NCI-H2227 treated with DMSO at 0.1 percent for 48 hours (cell line): ENCODE data around the gene AARSD1.
"Not testable (repeated sequence)": the region's sequence is repeated elsewhere in the genome, so short reads cannot be mapped to it uniquely, and the experiment has no call there.

Experiments
- DNase-seq: peaks from one replicate; lab custom pipeline; 2025; lab: John Stamatoyannopoulos, UW

The AARSD1 gene

DNA sequence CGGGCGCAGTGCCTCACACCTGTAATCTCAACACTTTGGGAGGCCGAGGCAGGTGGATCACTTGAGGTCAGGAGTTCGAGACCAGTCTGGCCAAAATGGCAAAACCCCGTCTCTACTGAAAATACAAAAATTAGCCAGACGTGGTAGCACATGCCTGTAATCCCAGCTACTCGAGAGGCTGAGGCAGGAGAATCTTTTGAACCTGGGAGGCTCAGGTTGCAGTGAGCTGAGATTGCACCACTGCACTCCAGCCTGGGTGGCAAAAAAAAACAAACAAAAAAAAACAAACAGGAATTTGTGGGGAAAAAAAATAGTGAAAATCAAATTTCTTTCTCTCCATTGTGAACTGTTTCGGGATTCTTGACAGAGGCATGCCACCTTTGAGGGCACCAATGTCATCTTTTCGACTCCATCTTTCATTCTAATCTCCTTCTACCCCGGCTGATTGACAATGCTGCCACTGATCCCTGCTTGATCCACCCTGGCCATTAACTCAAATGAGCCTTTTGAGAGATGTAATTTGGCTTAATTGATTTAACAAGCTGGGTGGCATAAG is 44.7 kb downstream of the AARSD1 start:
- DNase-seq: not testable (repeated sequence)

GRCh38 chr17:42918902-42919521 is 45.2 kb downstream of the AARSD1 start:
- DNase-seq: no peak

DNA sequence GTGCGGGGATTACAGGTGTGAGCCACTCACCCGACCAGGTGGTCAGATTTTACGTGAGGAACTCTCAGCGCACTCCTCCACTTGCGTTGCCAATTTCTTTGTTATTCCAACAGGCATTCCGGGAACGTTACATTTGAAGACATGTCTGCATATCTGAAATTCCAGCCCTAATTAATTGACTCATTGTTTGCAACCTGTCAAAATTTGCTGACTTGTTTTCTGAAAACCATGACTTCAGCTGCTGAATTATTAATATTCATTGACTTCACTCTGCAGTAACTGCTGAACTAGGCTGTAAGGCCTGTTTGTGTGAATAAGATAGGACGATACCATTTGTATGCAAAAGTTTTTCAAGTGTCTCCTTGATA is 47.0 kb downstream of the AARSD1 start:
- DNase-seq: no peak

DNA sequence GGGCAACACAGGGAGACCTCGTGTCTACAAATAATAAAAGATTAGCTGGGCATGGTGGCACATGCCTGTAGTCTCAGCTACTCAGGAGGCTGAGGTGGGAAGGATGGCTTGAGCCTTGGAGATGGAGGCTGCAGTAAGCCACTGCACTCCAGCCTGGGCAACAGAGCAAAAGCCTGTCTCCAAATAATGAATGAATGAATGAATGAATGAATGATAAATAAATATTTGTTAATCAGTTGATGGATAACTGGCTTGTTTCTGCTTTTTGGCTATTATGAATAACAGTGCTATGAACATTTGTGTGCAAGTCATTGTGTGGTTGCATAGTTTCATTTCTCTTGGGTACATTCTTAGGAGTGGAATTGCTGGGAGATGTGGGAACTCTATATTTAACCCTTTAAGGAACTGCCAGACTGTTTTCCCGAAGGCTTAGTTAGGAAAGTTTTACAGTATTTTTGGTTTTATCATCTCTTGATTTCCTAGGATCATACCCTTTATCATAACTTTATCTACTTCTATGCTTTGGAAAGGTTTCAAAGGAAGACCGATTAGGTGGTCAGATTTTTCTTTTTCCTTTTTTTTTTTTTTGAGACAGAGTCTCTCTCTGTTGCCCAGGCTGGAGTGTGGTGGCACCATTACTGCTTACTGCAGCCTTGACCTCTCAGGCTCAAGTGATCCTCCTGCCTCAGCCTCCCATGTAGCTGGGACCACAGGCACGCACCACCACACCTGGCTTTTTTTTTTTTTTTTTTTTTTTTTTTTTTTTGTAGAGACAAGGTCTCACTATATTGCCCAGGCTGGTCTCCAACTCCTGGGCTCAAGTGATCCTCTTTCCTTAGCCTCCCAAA is 47.6 kb downstream of the AARSD1 start:
- not testable (repeated sequence) for DNase-seq

GRCh38 chr17:42915288-42915687 is 49.0 kb downstream of the AARSD1 start:
- DNase-seq: not testable (repeated sequence)

DNA sequence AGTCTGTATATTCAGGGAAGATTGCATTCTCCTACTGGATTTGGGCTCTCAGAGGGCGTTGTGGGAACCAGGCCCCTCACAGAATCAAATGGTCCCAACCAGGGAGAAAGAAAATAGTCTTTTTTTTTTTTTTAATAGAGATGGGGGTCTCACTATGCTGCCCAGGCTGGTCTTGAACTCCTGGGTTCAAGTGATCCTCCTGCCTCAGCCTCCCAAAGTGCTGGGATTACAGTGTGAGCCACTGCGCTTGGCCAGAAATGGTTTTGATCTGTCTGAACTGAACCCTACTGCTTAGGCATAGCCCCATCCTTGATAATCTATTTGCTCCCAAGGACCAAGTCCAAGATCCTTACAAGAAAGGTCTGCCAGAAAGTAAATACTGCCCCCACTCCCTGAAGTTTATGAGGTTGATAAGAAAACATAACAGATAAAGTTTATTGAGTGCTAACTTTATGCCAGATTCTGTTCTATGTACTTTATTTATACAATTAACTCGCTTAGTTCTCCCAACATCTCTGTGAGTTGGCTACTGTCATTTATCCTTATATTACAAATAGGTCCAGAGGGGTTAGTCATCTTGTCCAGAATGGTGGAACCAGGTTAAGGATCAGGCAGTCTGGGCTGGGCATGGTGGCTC is 50.2 kb downstream of the AARSD1 start:
- no peak for DNase-seq

DNA sequence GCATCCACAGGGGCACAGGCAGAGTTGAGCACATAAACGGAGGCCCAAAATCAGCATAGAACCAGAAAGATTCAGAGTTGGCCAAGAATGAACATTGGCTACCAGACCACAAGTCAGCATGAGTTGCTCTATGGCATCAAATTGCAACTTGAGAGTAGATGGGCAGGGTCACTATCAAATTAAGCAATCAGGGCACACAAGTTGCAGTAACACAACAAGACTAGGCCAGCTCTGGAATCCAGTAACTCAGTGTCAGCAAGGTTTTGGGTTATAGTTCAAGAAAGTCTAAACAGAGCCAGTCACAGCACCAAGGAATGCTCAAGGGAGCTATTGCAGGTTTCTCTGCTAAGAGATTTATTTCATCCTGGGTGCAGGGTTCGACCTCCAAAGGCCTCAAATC is 50.7 kb downstream of the AARSD1 start:
- no peak for DNase-seq

GRCh38 chr17:42908872-42909700 is 55.2 kb downstream of the AARSD1 start:
- DNase-seq: no peak

DNA sequence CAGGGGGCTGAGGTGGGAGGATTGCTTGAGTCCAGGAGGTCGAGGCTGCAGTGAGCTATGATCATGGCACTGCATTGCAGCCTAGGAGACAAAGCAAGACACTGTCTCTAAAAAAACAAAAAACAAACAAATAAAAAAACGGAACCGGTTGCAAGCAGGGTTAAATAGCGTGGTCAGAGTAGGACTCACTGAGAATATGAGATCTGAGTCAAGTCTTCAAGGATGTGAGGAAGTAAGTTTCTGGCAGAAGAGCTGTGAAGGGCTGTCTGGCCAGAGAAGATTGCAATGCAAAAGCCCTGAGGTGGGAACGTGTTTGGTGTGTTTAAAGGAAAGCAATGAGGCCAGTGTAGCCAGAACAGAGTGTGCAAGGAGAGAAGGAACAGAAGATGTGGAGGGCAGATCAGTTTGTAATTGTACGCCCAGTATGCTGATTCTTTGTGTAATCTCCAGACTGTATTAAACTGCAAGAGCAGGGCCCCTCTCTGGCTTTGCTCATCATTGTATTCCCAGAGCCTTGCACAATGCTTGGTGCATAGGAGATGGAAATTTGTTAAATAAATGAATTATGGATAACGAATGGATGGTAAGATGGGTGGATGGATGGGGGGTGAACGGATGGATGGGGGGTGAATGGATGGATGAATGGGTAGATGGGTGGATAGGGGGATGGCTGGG is 57.3 kb downstream of the AARSD1 start:
- DNase-seq: no peak

- no peak for DNase-seq
Observed at GRCh38 chr17:42904110-42904469, 60.2 kb downstream of the AARSD1 start.

GRCh38 chr17:42901535-42902229 is 62.6 kb downstream of the AARSD1 start:
- no peak for DNase-seq
